Activated naive CD8-positive, alpha-beta T cell treated with anti-CD3 and anti-CD28 coated beads, Interleukin-2, amount 10 ng/mL, durations not matched to agents 7 days and 5 days (primary cell): Measurements from ENCODE around the gene CDCA3. TPM values are rescaled to one million over a fixed set of nuclear protein-coding genes. Genes with fewer than 3 reads are reported as not detected.
"Not testable (repeated sequence)": the region's sequence is repeated elsewhere in the genome, so short reads cannot be mapped to it uniquely, and the experiment has no call there.

Source experiments
- ATAC-seq: fragments of 150-1000 bp; cut with Tn5 transposase; one replicate; pipeline ENCODE4 v1.10.0; 2021; ENCODE audit warnings: low read depth, moderate library complexity
- POLR2A ChIA-PET: fragments of 350-600 bp; sonication (Branson Sonifier 250); formaldehyde crosslinking; loops from one replicate; lab custom pipeline; 2021; ENCODE audit warnings: antibody characterized with exemption; lab: Charles Lee
- DNase-seq: peaks from one replicate; pipeline ENCODE4 v3.0.0; 2021
- H3K27ac Mint-ChIP-seq: one replicate; pipeline ENCODE4 v1.8.0; 2022; ENCODE audit warnings: mild to moderate bottlenecking, mixed read lengths
- H3K27me3 Mint-ChIP-seq: one replicate; pipeline ENCODE4 v1.8.0; 2022; ENCODE audit warnings: mild to moderate bottlenecking, moderate library complexity, mixed read lengths
- H3K36me3 Mint-ChIP-seq: one replicate; pipeline ENCODE4 v1.8.0; 2021; ENCODE audit warnings: mild to moderate bottlenecking, mixed read lengths
- H3K4me1 Mint-ChIP-seq: one replicate; pipeline ENCODE4 v1.8.0; 2021; ENCODE audit warnings: mixed read lengths
- H3K4me3 Mint-ChIP-seq: one replicate; pipeline ENCODE4 v1.8.0; 2022; ENCODE audit warnings: mild to moderate bottlenecking, moderate library complexity, mixed read lengths
- H3K9me3 Mint-ChIP-seq: one replicate; pipeline ENCODE4 v1.8.0; 2021; ENCODE audit warnings: mixed read lengths
- total RNA-seq, 2 experiments: library from RNA; stranded (reverse); gene quantifications; one replicate each; pipeline ENCODE4 v1.2.3, GENCODE V29; 2021

CDCA3 gene
- total RNA-seq: 10 to 100 TPM; 76.7 to 85.2 TPM

GRCh38 chr12:6851153-6851920, at the start of gene CDCA3:
Gene CDCA3, minus strand, starts transcription at chr12:6851286. Its CDS starts 334 bp downstream, at chr12:6850952.
- H3K9me3 Mint-ChIP-seq: no peaks in the 10 kb centered on the region
- H3K27me3 Mint-ChIP-seq: no peaks in the 10 kb centered on the region

DNA sequence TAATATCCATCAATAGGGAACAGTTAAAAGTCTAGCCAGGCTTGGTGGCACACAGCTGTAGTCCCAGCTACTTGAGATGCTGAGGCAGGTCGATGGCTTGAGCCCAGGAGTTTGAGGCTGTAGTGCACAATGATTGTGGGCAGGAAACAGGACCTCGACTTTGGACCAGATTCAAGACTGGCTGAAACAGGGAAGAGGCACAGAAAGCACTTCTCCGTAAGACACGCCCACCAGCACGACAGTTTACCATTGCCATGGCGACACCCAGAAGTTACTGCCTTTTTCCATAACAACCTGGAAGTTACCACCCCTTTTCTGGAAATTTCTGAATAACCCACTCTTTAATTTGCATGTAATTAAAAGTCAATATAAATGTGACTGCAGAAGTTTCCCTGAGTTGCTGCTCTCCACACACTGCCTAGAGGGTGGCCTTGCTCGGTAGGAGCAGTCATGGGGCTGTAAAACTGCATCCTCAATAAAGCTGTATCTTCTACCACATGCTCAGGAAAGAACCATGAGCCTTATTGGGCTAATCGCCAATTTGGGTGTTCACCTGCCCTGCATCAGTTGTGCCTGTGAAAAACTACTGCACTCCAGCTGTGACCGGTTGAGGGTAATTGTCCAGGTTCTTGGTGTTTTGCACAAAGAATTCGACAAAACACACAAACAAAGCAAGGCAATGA, 48.9 kb upstream of the CDCA3 start:
- ATAC-seq (no peak), DNase-seq (no peak)
- no peak overlapping the region for H3K4me3 Mint-ChIP-seq
- peaks cover 6% of the 10 kb centered on the region for H3K27me3 Mint-ChIP-seq
- no peak overlapping the region for H3K27ac Mint-ChIP-seq
- POLR2A ChIA-PET: interaction anchor here (1.5 kb wide), 1 partner anchor 9 kb away, joined by 4 read pairs; no protein-coding TSS in a partner anchor
- no peaks in the 10 kb centered on the region for H3K36me3 Mint-ChIP-seq
- no peaks in the 10 kb centered on the region for H3K9me3 Mint-ChIP-seq
- H3K4me1 Mint-ChIP-seq: peaks cover 13% of the 10 kb centered on the region

More at GRCh38 chr12:6851153-6851920, at the start of gene CDCA3:
- POLR2A ChIA-PET: interaction anchor here (0.6 to 7.2 kb wide), 37 partner anchors 9 to 1232 kb away, joined by 3 to 106 read pairs (median 5); partner anchors contain the start of genes C12orf57, C1RL, COPS7A and ENO2
- peak; percentile 86 for DNase-seq
- peak within 1 kb of the TSS; percentile 99 for H3K27ac Mint-ChIP-seq
- ATAC-seq: peak; percentile 55
- H3K4me3 Mint-ChIP-seq: peak within 1 kb of the TSS; percentile 96
- H3K36me3 Mint-ChIP-seq: peaks cover 34% of the 10 kb centered on the region
- H3K4me1 Mint-ChIP-seq: peaks cover 37% of the 10 kb centered on the region

- Mint-ChIP-seq H3K9me3 (no peaks in the 10 kb centered on the region), H3K36me3 (peaks cover 2% of the 10 kb centered on the region), H3K4me3 (no peak overlapping the region), H3K27me3 (peaks cover 6% of the 10 kb centered on the region), H3K27ac (no peak overlapping the region), H3K4me1 (peaks cover 13% of the 10 kb centered on the region)
- DNase-seq (no peak), ATAC-seq (no peak)
- POLR2A ChIA-PET: interaction anchor here (1.5 kb wide), 1 partner anchor 8 kb away, joined by 4 read pairs; no protein-coding TSS in a partner anchor
Measured at GRCh38 chr12:6899427-6899826, 48.3 kb upstream of the CDCA3 start.

- DNase-seq: no peak
- H3K27ac Mint-ChIP-seq: no peak overlapping the region
- H3K36me3 Mint-ChIP-seq: peaks cover 2% of the 10 kb centered on the region
- H3K27me3 Mint-ChIP-seq: peaks cover 6% of the 10 kb centered on the region
- H3K4me3 Mint-ChIP-seq: no peak overlapping the region
- ATAC-seq: no peak
- no peaks in the 10 kb centered on the region for H3K9me3 Mint-ChIP-seq
- POLR2A ChIA-PET: no interaction called here
- peaks cover 10% of the 10 kb centered on the region for H3K4me1 Mint-ChIP-seq
Measured at GRCh38 chr12:6896846-6897435, 45.9 kb upstream of the CDCA3 start.

GRCh38 chr12:6894321-6894720, 43.2 kb upstream of the CDCA3 start:
- H3K36me3 Mint-ChIP-seq: peaks cover 2% of the 10 kb centered on the region
- no peak overlapping the region for H3K27ac Mint-ChIP-seq
- POLR2A ChIA-PET: interaction anchor here (1.3 kb wide), 1 partner anchor 21 kb away, joined by 3 read pairs; the partner anchor contains the start of gene SPSB2
- peaks cover 14% of the 10 kb centered on the region for H3K4me1 Mint-ChIP-seq
- no peaks in the 10 kb centered on the region for H3K9me3 Mint-ChIP-seq
- H3K27me3 Mint-ChIP-seq: peaks cover 6% of the 10 kb centered on the region
- ATAC-seq (no peak), DNase-seq (no peak)
- no peak overlapping the region for H3K4me3 Mint-ChIP-seq

DNA sequence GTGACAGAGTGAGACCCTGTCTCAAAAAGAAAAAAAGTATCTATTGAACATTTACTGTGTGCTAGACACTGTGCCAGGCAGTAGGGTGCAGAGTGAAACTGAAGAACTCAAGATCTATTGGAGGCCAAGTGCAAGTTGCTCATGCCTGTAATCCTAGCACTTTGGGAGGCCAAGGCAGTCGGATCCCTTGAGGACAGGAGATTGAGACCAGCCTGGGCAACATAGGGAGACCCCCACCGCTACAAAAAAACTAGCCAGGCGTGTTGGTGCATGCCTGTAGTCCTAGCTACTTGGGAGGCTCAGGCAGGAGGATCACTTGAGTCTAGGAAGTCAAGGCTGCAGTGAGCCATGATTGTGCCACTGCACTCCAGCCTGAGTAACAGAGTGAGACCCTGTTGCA, 41.6 kb upstream of the CDCA3 start:
- DNase-seq, ATAC-seq, H3K27me3 Mint-ChIP-seq, H3K9me3 Mint-ChIP-seq, H3K36me3 Mint-ChIP-seq: not testable (repeated sequence)
- H3K27ac Mint-ChIP-seq: peak overlapping the region; percentile 40
- peaks cover 17% of the 10 kb centered on the region for H3K4me1 Mint-ChIP-seq
- POLR2A ChIA-PET: interaction anchor here (1.3 to 2.8 kb wide), 4 partner anchors 12 to 183 kb away, joined by 3 to 78 read pairs (median 6); partner anchors contain the start of gene SPSB2
- H3K4me3 Mint-ChIP-seq: peak overlapping the region; percentile 88

DNA sequence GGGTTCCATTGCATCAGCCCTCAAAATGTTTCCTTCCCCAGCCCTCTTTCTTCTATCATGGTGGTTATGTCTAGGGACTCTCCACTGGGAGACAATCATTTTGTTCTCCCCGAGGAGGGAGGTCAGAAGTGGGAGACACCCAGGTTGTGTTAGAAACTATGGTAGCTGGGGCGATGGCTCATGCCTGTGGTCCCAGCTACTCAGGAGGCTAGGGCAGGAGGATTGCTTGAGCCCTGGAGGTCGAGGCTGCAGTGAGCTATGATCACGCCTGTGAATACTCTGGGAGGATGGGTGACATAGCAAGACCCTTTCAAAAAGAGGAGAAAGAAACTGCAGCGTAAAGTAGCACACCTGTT, 40.5 kb upstream of the CDCA3 start:
- DNase-seq (no peak), ATAC-seq (no peak)
- Mint-ChIP-seq H3K27me3 (peaks cover under 1% of the 10 kb centered on the region), H3K27ac (peak overlapping the region; percentile 91), H3K9me3 (no peaks in the 10 kb centered on the region), H3K4me1 (peaks cover 17% of the 10 kb centered on the region), H3K4me3 (peak overlapping the region; percentile 88), H3K36me3 (peaks cover 2% of the 10 kb centered on the region)
- POLR2A ChIA-PET: interaction anchor here (0.5 to 2.8 kb wide), 26 partner anchors 8 to 262 kb away, joined by 3 to 78 read pairs (median 6); partner anchors contain the start of genes C12orf57, C1RL, CDCA3 and COPS7A

DNA sequence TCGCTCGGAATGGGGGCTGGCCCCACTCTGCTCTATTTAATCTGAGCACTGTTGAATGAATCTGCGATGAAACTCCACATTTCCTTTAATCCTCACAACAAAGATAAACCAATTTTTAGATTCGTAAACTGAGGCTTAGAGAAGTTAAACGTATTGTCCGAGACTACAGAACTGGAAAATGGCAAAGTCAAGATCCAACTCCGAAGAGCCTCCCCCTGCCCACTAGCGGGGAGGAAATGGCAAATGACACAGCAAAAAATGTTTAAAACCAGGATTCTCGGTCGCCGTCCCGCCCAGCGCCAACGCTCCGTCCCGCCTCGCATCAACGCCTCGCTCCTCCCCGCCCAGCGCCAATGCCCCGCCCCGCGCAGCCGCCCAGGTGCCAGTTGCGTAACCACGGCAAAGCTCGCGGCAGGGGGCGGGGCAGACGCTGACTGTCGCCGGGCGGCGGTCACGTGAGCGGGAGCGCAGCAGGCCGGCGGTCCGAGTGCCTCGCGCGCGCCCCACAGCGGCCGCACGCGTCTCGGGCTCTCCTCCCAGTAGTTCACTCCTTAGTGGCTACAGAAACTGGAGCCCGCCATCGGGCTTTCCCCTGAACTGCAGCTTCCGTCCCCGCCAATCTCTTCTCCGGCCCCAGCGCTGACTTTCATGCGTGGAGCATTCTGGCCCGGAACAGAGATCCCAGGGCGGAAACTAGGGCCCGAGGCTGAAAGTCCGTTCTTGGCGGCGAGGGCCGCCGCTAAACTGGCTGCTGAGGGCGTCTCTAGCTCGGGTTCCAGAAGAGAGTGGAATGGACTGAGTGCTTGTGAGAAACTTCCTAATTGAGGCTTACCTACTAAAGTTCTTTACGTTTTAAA, 39.9 kb upstream of the CDCA3 start:
- DNase-seq (peak; percentile 100), ATAC-seq (peak; percentile 97)
- no peaks in the 10 kb centered on the region for H3K9me3 Mint-ChIP-seq
- POLR2A ChIA-PET: interaction anchor here (0.5 to 2.8 kb wide), 25 partner anchors 9 to 222 kb away, joined by 3 to 78 read pairs (median 5); partner anchors contain the start of genes C12orf57, C1RL, CDCA3 and COPS7A
- H3K27ac Mint-ChIP-seq: peak overlapping the region; percentile 91
- H3K36me3 Mint-ChIP-seq: peaks cover 2% of the 10 kb centered on the region
- peak overlapping the region; percentile 88 for H3K4me3 Mint-ChIP-seq
- H3K27me3 Mint-ChIP-seq: no peaks in the 10 kb centered on the region
- peaks cover 17% of the 10 kb centered on the region for H3K4me1 Mint-ChIP-seq

DNA sequence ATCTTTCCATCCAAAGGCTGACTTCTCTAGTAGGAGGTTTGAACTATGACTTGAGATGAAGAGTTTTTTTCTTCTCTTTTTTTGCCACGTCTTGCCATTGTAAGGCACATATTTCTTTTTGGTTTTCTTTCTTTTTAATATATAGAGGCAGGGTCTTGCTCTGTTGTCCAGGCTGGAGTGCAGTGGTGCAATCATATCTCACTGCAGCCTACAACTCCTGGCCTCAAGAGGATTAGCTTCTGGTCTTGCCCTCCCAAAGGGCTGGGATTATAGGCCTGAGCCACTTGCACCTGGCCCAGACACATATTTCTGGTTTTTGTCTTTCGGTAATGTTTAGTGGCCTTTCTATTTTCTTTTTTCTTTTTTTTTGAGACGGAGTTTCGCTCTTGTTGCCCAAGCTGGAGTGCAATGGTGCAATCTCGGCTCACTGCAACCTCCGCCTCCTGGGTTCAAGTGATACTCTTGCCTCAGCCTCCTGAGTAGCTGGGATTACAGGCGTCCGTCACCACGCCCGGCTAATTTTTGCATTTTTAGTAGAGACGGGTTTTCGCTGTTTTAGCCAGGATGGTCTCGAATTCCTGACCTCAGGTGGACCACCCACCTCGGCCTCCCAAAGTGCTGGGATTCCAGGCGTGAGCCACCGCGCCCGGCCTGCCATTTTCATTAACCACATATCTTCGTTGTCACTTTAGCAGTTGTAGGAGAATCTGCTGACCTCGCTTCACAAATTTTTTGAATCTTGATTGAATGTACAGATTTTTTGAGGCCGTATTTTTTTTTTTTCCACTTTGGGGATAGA, 38.9 kb upstream of the CDCA3 start:
- H3K36me3 Mint-ChIP-seq, DNase-seq, H3K27me3 Mint-ChIP-seq, POLR2A ChIA-PET, H3K9me3 Mint-ChIP-seq, ATAC-seq: not testable (repeated sequence)
- Mint-ChIP-seq H3K4me3 (peak overlapping the region; percentile 88), H3K4me1 (peaks cover 17% of the 10 kb centered on the region), H3K27ac (peak overlapping the region; percentile 91)

DNA sequence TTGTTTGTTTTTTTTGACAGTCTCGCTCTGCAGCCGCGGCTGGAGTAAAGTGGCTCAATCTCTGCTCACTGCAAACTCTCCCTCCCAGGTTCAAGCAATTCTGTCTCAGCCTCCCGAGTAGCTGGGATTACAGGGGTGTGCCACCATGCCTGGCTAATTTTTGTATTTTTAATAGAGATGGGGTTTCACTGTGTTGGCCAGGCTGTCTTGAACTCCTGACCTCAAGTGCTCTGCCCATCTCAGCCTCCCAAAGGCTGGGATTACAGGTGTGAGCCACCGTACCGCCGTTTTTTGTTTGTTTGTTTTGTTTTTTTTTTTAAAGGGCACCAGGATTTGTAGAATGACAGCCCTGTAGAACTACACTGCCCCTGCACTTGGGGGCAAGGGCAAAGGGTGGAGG, 37.7 kb upstream of the CDCA3 start:
- H3K27me3 Mint-ChIP-seq, H3K4me3 Mint-ChIP-seq, ATAC-seq, POLR2A ChIA-PET, H3K9me3 Mint-ChIP-seq, H3K27ac Mint-ChIP-seq, DNase-seq, H3K36me3 Mint-ChIP-seq: not testable (repeated sequence)
- peaks cover 17% of the 10 kb centered on the region for H3K4me1 Mint-ChIP-seq

GRCh38 chr12:6888360-6888759, 37.3 kb upstream of the CDCA3 start:
- H3K27me3 Mint-ChIP-seq: no peaks in the 10 kb centered on the region
- H3K4me3 Mint-ChIP-seq: no peak overlapping the region
- H3K36me3 Mint-ChIP-seq: peaks cover 5% of the 10 kb centered on the region
- ATAC-seq (no peak), DNase-seq (no peak)
- H3K27ac Mint-ChIP-seq: no peak overlapping the region
- H3K4me1 Mint-ChIP-seq: peaks cover 17% of the 10 kb centered on the region
- no peaks in the 10 kb centered on the region for H3K9me3 Mint-ChIP-seq
- POLR2A ChIA-PET: no interaction called here

DNA sequence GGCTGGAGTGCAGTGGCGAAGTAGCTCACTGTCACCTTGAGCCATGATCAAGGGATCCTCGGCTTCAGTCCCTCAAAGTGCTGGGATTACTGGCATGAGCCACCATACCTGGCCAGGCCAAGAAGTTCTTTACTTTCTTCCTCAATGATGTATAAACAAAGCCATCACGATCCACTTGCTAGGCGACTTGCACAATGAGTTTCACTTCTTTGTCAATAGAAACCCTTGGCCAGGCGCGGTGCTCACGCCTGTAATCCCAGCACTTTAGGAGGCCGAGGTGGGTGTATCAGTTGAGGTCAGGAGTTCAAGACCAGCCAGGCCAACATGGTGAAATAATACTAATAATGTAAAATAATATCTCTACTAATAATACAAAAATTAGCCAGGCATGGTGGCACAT, 36.4 kb upstream of the CDCA3 start:
- DNase-seq: no peak
- Mint-ChIP-seq H3K4me3 (no peak overlapping the region), H3K4me1 (peaks cover 15% of the 10 kb centered on the region), H3K27me3 (no peaks in the 10 kb centered on the region), H3K9me3 (no peaks in the 10 kb centered on the region), H3K36me3 (peaks cover 7% of the 10 kb centered on the region), H3K27ac (no peak overlapping the region)
- POLR2A ChIA-PET: interaction anchor here (0.8 kb wide), 1 partner anchor 18 kb away, joined by 3 read pairs; no protein-coding TSS in a partner anchor
- no peak for ATAC-seq
